Measurements from ENCODE around the gene GSK3B.

GRCh38 chr3:119819806-119820205 is 274.4 kb downstream of the GSK3B start:
- no peak for TF ChIP-seq CTCF (conservative IDR thresholded peaks at IDR 0.05 in 1 of 2, IDR thresholded peaks at IDR 0.05 in 1 of 2; ENCODE audit: extremely low read depth in 1 of 2, insufficient read depth in 1 of 2, low read depth in 1 of 2, low read length in 2 of 2)
- no peak for TF ChIP-seq EZH2 (IDR thresholded peaks at IDR 0.05; ENCODE audit: borderline replicate concordance, low read length)

Measured in mammary epithelial cell (primary cell).